ENCODE data around the gene CHRM4. TPM values are rescaled to one million over a fixed set of nuclear protein-coding genes. Genes with fewer than 3 reads are reported as not detected.

Gene CHRM4
- total RNA-seq, 1 experiment from 2014 or later = not detected

GRCh38 chr11:46387919-46388618 is 3.5 kb downstream of the CHRM4 start:
- Mint-ChIP-seq H3K4me1 (ENCODE audit: insufficient read depth, unreplicated experiment) (peaks cover 11% of the 10 kb centered on the region), H3K27ac (ENCODE audit: low read depth, unreplicated experiment) (no peak overlapping the region), H3K4me3 (ENCODE audit: unreplicated experiment) (no peak overlapping the region), H3K36me3 (ENCODE audit: insufficient read depth, unreplicated experiment) (no peaks in the 10 kb centered on the region), H3K9me3 (ENCODE audit: unreplicated experiment) (no peaks in the 10 kb centered on the region), H3K27me3 (ENCODE audit: insufficient read depth, unreplicated experiment) (peaks cover 40% of the 10 kb centered on the region)
- no peak for DNase-seq (ENCODE audit: unreplicated experiment)
- no TSS peak for BruUV-seq (replicated peaks)
- CTCF ChIA-PET = interaction anchor here (0.6 to 4.1 kb wide), 41 partner anchors 10 to 892 kb away, joined by 3 to 24 read pairs (median 5); no protein-coding TSS in a partner anchor
- POLR2A ChIA-PET = interaction anchor here (0.7 to 1.2 kb wide), 4 partner anchors 148 to 270 kb away, joined by 3 to 4 read pairs (median 3); no protein-coding TSS in a partner anchor
- TF ChIP-seq CTCF (IDR thresholded peaks at IDR 0.05; ENCODE audit: unreplicated experiment) = no peak
- intact Hi-C loops (cut with micrococcal nuclease) = loop anchor here (2.0 kb wide), 1 partner anchor 141 kb away; no protein-coding TSS in a partner anchor

- CTCF ChIA-PET = interaction anchor here (0.7 to 4.1 kb wide), 12 partner anchors 10 to 893 kb away, joined by 3 to 21 read pairs (median 4); no protein-coding TSS in a partner anchor
- H3K27ac Mint-ChIP-seq (ENCODE audit: low read depth, unreplicated experiment) = no peak overlapping the region
Measured at GRCh38 chr11:46387456-46387855, 4.1 kb downstream of the CHRM4 start.

GRCh38 chr11:46386674-46387073 is 4.9 kb downstream of the CHRM4 start:
- H3K27me3 Mint-ChIP-seq (ENCODE audit: insufficient read depth, unreplicated experiment) = peaks cover 40% of the 10 kb centered on the region
- DNase-seq (ENCODE audit: unreplicated experiment) = no peak
- no TSS peak for BruUV-seq (replicated peaks)
- no peak overlapping the region for H3K4me3 Mint-ChIP-seq (ENCODE audit: unreplicated experiment)
- no peak overlapping the region for H3K27ac Mint-ChIP-seq (ENCODE audit: low read depth, unreplicated experiment)
- peaks cover 6% of the 10 kb centered on the region for H3K4me1 Mint-ChIP-seq (ENCODE audit: insufficient read depth, unreplicated experiment)
- CTCF ChIA-PET = interaction anchor here (0.6 to 4.1 kb wide), 7 partner anchors 9 to 885 kb away, joined by 3 to 21 read pairs (median 5); no protein-coding TSS in a partner anchor
- intact Hi-C loops (cut with micrococcal nuclease) = no loop called here
- H3K36me3 Mint-ChIP-seq (ENCODE audit: insufficient read depth, unreplicated experiment) = no peaks in the 10 kb centered on the region
- TF ChIP-seq CTCF (IDR thresholded peaks at IDR 0.05; ENCODE audit: unreplicated experiment) = no peak
- no peaks in the 10 kb centered on the region for H3K9me3 Mint-ChIP-seq (ENCODE audit: unreplicated experiment)
- POLR2A ChIA-PET = interaction anchor here (0.9 to 1.1 kb wide), 2 partner anchors 25 to 152 kb away, joined by 3 read pairs; no protein-coding TSS in a partner anchor

More at GRCh38 chr11:46387456-46387855, 4.1 kb downstream of the CHRM4 start:
- DNase-seq (ENCODE audit: unreplicated experiment) = no peak
- intact Hi-C loops (cut with micrococcal nuclease) = no loop called here
- H3K9me3 Mint-ChIP-seq (ENCODE audit: unreplicated experiment) = no peaks in the 10 kb centered on the region
- BruUV-seq (replicated peaks) = no TSS peak
- H3K36me3 Mint-ChIP-seq (ENCODE audit: insufficient read depth, unreplicated experiment) = no peaks in the 10 kb centered on the region
- H3K4me1 Mint-ChIP-seq (ENCODE audit: insufficient read depth, unreplicated experiment) = peaks cover 6% of the 10 kb centered on the region
- no peak for TF ChIP-seq CTCF (IDR thresholded peaks at IDR 0.05; ENCODE audit: unreplicated experiment)
- POLR2A ChIA-PET = interaction anchor here (0.7 to 1.1 kb wide), 4 partner anchors 26 to 269 kb away, joined by 3 read pairs; no protein-coding TSS in a partner anchor
- H3K27me3 Mint-ChIP-seq (ENCODE audit: insufficient read depth, unreplicated experiment) = peaks cover 40% of the 10 kb centered on the region
- no peak overlapping the region for H3K4me3 Mint-ChIP-seq (ENCODE audit: unreplicated experiment)

- no peak overlapping the region for H3K27ac Mint-ChIP-seq (ENCODE audit: low read depth, unreplicated experiment)
- POLR2A ChIA-PET = interaction anchor here (0.9 kb wide), 1 partner anchor 153 kb away, joined by 3 read pairs; no protein-coding TSS in a partner anchor
- no peak overlapping the region for H3K4me3 Mint-ChIP-seq (ENCODE audit: unreplicated experiment)
- intact Hi-C loops (cut with micrococcal nuclease) = no loop called here
- BruUV-seq (replicated peaks) = no TSS peak
- peaks cover 38% of the 10 kb centered on the region for H3K27me3 Mint-ChIP-seq (ENCODE audit: insufficient read depth, unreplicated experiment)
- H3K36me3 Mint-ChIP-seq (ENCODE audit: insufficient read depth, unreplicated experiment) = no peaks in the 10 kb centered on the region
- H3K4me1 Mint-ChIP-seq (ENCODE audit: insufficient read depth, unreplicated experiment) = peaks cover 6% of the 10 kb centered on the region
- no peaks in the 10 kb centered on the region for H3K9me3 Mint-ChIP-seq (ENCODE audit: unreplicated experiment)
- no peak for DNase-seq (ENCODE audit: unreplicated experiment)
- TF ChIP-seq CTCF (IDR thresholded peaks at IDR 0.05; ENCODE audit: unreplicated experiment) = no peak
- CTCF ChIA-PET = interaction anchor here (0.5 to 1.5 kb wide), 6 partner anchors 22 to 423 kb away, joined by 3 to 6 read pairs (median 3); no protein-coding TSS in a partner anchor
Measured at GRCh38 chr11:46386005-46386578, 5.5 kb downstream of the CHRM4 start.
